Measurements from ENCODE around the gene PGR.
A peak's percentile ranks its signal among the peaks of the same experiment; 100 is the strongest.
"Not testable (repeated sequence)": the region's sequence is repeated elsewhere in the genome, so short reads cannot be mapped to it uniquely, and the experiment has no call there.

PGR gene

GRCh38 chr11:101082813-101083212, 46.8 kb downstream of the PGR start:
- no peak for DNase-seq (ENCODE audit: low spot score)

GRCh38 chr11:101063706-101064105, 65.9 kb downstream of the PGR start:
- DNase-seq (ENCODE audit: low spot score) = no peak

- DNase-seq (ENCODE audit: low spot score) = no peak
Observed at GRCh38 chr11:101061606-101062005, 68.0 kb downstream of the PGR start.

GRCh38 chr11:101059331-101059730, 70.3 kb downstream of the PGR start:
- no peak for DNase-seq (ENCODE audit: low spot score)

- no peak for DNase-seq (ENCODE audit: low spot score)
Observed at GRCh38 chr11:101053492-101053891, 76.1 kb downstream of the PGR start.

- DNase-seq (ENCODE audit: low spot score) = no peak
Observed at GRCh38 chr11:101051677-101052076, 77.9 kb downstream of the PGR start.

GRCh38 chr11:101049813-101050212, 79.8 kb downstream of the PGR start:
- DNase-seq (ENCODE audit: low spot score) = no peak

GRCh38 chr11:101049123-101049522, 80.5 kb downstream of the PGR start:
- DNase-seq (ENCODE audit: low spot score) = no peak

GRCh38 chr11:101048479-101048878, 81.1 kb downstream of the PGR start:
- DNase-seq (ENCODE audit: low spot score) = no peak

- no peak for DNase-seq (ENCODE audit: low spot score)
Observed at GRCh38 chr11:101046947-101047346, 82.7 kb downstream of the PGR start.

GRCh38 chr11:101045415-101045814, 84.2 kb downstream of the PGR start:
- no peak for DNase-seq (ENCODE audit: low spot score)

- DNase-seq (ENCODE audit: low spot score) = no peak
Observed at GRCh38 chr11:101043940-101044339, 85.7 kb downstream of the PGR start.

GRCh38 chr11:101035872-101036271, 93.7 kb downstream of the PGR start:
- DNase-seq (ENCODE audit: low spot score) = no peak

GRCh38 chr11:101034076-101034475, 95.5 kb downstream of the PGR start:
- DNase-seq (ENCODE audit: low spot score) = peak; percentile 13

GRCh38 chr11:101032991-101033390, 96.6 kb downstream of the PGR start:
- no peak for DNase-seq (ENCODE audit: low spot score)

GRCh38 chr11:101031713-101032112, 97.9 kb downstream of the PGR start:
- no peak for DNase-seq (ENCODE audit: low spot score)

- no peak for DNase-seq (ENCODE audit: low spot score)
Observed at GRCh38 chr11:101030692-101031091, 98.9 kb downstream of the PGR start.

- DNase-seq (ENCODE audit: low spot score) = no peak
Observed at GRCh38 chr11:101030015-101030414, 99.6 kb downstream of the PGR start.

- no peak for DNase-seq (ENCODE audit: low spot score)
Observed at GRCh38 chr11:101028644-101029043, 101.0 kb downstream of the PGR start.

- no peak for DNase-seq (ENCODE audit: low spot score)
Observed at GRCh38 chr11:101022256-101022655, 107.4 kb downstream of the PGR start.

- DNase-seq (ENCODE audit: low spot score) = no peak
Observed at GRCh38 chr11:101019870-101020269, 109.7 kb downstream of the PGR start.

- DNase-seq (ENCODE audit: low spot score) = no peak
Observed at GRCh38 chr11:101014600-101015285, 114.9 kb downstream of the PGR start.

GRCh38 chr11:101013702-101014101, 115.9 kb downstream of the PGR start:
- not testable (repeated sequence) for DNase-seq (ENCODE audit: low spot score)

- DNase-seq (ENCODE audit: low spot score) = no peak
Observed at GRCh38 chr11:101011881-101012280, 117.7 kb downstream of the PGR start.
